Measurements from ENCODE around the gene GEMIN7.

Gene GEMIN7

DNA sequence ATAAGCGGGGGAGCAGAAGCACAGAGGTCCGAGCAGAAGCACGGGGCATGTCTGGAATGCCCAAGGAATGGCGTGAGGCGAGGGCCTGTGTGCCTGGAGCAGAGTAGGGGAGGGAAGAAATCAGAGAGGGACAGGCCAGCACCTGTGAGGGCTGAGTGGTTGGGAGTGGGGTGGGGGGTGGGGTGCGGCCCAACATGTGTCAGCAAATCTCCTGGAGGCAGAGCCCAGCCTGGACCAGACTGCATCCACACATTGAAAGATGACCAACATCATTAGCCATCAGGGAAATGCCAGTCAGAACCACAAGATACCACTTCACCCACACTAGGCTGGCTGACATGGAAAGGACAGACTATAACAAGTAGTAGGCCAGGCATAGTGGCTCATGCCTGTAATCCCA lies 29.0 kb upstream of the GEMIN7 start:
- peak; percentile 58 for DNase-seq (ENCODE audit: low read depth)
- H3K4me3 ChIP-seq (ENCODE audit: low read length), result no peak overlapping the region
- TF ChIP-seq, protein P1, sequence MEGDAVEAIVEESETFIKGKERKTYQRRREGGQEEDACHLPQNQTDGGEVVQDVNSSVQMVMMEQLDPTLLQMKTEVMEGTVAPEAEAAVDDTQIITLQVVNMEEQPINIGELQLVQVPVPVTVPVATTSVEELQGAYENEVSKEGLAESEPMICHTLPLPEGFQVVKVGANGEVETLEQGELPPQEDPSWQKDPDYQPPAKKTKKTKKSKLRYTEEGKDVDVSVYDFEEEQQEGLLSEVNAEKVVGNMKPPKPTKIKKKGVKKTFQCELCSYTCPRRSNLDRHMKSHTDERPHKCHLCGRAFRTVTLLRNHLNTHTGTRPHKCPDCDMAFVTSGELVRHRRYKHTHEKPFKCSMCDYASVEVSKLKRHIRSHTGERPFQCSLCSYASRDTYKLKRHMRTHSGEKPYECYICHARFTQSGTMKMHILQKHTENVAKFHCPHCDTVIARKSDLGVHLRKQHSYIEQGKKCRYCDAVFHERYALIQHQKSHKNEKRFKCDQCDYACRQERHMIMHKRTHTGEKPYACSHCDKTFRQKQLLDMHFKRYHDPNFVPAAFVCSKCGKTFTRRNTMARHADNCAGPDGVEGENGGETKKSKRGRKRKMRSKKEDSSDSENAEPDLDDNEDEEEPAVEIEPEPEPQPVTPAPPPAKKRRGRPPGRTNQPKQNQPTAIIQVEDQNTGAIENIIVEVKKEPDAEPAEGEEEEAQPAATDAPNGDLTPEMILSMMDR (IDR thresholded peaks at IDR 0.05; ENCODE audit: insufficient read depth, low read depth, low read length, missing control alignments), result no peak

DNA sequence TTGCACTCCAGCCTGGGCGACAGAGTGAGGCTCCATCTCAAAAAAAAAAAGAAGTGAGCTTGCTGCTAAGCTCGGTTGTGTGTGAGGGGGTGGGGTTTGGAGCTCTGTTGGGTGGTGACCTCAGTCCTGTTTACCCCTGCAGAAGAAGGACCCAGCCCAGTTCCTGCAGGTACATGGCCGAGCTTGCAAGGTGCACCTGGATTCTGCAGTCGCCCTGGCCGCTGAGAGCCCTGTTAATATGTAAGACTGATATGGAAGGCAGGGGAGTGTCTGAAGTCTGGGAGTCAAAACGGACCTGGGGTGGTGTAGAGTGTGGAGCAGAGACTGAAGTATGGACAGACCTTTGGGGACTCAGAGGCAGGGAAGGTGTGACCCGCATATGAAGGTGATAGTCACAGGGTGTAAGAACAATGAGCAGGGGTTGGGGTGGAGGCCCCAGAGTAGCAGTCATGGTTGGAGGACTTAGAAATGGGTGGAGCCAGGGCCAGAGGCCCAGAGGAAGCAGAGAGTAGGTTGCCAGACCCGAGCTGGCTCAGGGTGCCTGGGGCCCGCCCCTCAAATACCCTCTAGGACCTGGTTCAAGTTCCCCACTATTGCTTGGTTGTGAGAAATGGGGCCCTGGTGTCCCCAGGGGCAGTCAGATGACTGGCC lies 27.0 kb upstream of the GEMIN7 start:
- H3K4me3 ChIP-seq (ENCODE audit: low read length), result no peak overlapping the region
- no peak for DNase-seq (ENCODE audit: low read depth)
- TF ChIP-seq, protein P1 (IDR thresholded peaks at IDR 0.05; ENCODE audit: insufficient read depth, low read depth, low read length, missing control alignments), result no peak

DNA sequence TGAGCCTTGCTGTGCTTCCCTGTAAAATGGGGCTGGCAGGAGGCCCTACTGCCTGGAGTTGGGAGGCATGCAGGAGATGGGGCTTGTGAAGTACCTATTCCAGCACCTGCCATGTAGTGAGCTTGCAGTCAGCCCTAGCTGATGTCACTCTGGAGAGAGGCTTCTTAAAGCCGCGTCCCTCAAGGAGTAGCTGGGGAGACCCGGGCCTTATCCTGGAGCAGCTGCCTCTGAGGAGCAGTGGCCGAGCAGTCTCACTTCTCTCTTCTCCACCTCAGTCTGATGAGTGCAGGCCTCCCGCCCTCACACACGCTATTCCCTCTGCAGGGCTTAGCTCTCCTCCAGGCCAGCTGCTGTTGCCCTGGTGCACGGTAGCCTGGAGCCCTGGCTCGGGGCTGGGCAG lies 22.2 kb upstream of the GEMIN7 start:
- no peak for DNase-seq (ENCODE audit: low read depth)
- TF ChIP-seq, protein P1 (IDR thresholded peaks at IDR 0.05; ENCODE audit: insufficient read depth, low read depth, low read length, missing control alignments), result no peak
- H3K4me3 ChIP-seq (ENCODE audit: low read length), result no peak overlapping the region

DNA sequence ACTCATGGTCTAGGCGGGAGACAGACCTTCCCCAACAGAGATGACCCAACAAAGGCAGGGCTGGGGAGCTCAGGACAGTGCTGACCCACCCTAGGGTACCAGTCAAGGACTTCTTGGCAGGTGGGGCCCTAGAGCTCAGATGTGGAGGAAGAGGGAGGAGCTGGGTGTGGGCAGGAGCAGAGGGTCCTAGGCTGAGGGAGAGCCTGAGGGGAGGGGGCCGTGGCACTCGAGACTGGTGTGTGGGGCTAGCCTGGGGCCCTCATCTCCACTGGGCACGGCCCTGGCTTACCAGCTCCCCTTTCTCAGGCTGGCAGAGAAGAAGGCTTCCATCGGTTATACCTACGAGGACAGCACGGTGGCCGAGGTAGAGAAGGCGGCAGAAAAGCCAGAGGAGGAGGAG lies 21.6 kb upstream of the GEMIN7 start:
- H3K4me3 ChIP-seq (ENCODE audit: low read length), result no peak overlapping the region
- DNase-seq (ENCODE audit: low read depth), result no peak
- TF ChIP-seq, protein P1 (IDR thresholded peaks at IDR 0.05; ENCODE audit: insufficient read depth, low read depth, low read length, missing control alignments), result no peak

DNA sequence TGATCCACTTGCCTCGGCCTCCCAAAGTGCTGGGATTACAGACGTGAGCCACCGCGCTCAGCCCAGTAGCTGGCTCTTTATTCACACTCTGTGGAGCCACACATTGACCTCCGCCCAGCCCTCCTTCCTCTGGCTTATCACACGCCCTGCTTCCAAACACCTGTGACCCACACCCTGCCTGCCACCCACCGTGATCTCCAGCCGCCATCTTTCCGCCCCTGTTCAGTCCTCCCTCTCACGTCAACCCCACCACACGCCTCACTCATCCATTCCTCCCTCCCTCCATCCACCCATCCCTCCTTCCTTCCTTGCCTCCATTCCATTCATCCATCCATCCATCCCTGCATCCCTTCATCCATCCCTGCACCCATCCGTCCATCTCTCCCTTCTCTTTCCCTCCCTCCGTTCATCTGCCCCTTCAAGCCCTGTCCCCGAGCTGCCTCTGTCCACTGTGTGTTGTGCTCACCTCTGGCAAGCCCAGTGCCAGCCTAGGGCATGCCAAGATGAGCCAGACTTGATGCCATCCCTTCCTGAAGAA lies 20.4 kb upstream of the GEMIN7 start:
- no peak for DNase-seq (ENCODE audit: low read depth)
- H3K4me3 ChIP-seq (ENCODE audit: low read length), result no peak overlapping the region
- TF ChIP-seq, protein P1 (IDR thresholded peaks at IDR 0.05; ENCODE audit: insufficient read depth, low read depth, low read length, missing control alignments), result no peak

DNA sequence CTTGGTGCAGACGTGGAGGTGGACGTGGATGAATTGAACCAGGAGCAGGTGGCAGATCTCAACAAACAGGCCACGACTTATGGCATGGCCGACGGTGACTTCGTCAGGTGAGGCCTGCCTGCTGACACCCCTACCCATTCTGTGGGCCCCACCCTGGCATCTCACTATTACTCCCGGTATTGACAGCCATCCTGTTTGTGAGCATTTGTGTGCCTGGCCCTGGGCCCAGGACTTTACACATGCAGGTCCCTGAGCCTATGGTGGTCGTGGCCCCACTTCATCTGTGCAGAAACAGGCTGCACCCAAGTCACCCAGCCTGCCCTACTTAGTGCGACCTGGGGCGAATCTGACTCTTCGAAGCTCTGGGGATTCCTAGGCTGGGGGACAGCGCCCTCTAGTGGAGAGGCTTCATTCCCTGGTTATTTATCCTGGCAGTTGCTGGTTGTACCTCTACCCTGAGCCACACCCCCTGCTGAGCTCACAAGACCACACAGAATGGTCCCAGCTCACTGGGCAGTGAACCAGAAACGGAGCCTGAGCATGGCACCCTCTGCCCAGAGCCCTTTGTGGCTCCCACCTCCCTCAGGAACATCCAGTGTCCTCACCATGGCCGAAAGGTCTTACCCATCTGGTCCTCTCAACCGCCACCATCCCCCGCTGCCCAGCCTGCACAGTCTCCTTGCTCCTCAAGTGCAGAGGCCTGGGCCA lies 19.6 kb upstream of the GEMIN7 start:
- H3K4me3 ChIP-seq (ENCODE audit: low read length), result no peak overlapping the region
- DNase-seq (ENCODE audit: low read depth), result peak; percentile 87
- TF ChIP-seq, protein P1 (IDR thresholded peaks at IDR 0.05; ENCODE audit: insufficient read depth, low read depth, low read length, missing control alignments), result peak; percentile 91

Measured in epithelial cell of esophagus (primary cell).